Measurements from ENCODE around the gene LEPROT.
"Not testable (repeated sequence)": the region's sequence is repeated elsewhere in the genome, so short reads cannot be mapped to it uniquely, and the experiment has no call there.

LEPROT gene

DNA sequence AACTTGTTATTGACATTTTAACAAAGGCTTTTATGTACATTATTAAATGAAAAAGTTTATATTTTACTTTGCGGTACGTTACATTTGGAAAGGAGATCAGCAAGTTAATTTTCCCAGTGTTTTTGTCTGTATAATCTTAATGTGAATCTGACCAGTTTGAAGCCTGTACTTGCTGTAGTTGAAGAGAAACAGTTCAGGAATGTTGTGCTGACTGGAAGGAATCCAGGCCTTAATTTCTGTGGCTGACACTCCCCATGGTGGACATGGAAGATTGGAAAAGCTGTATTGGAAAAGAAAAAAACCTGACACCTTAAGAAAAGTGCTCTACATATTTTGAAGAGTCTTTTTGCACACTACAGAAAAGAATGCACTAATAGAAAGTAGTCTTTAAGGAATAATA is 15.5 kb downstream of the LEPROT start:
- no peak for DNase-seq (ENCODE audit: extremely low read depth in 1 of 2, low read depth in 1 of 2)

DNA sequence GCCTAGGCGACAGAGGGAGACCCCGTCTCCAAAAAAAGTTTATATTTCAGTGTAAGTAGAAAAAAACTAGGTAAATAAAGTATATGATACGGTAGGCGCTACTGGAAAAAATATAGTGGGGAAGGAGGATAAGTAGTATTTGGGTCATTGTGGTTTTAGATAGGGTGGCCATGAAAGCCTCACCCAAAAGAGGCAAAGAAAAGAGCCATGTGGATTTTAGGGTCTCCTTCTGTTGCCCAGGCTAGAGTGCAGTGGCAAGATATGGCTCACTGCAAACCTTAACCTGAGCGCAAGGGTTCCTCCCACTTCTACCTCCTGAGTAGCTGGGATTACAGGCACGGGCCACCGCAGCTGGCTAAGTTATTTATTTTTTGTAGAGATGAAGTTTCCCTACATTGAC is 17.1 kb downstream of the LEPROT start:
- DNase-seq (ENCODE audit: extremely low read depth in 1 of 2, low read depth in 1 of 2): no peak

DNA sequence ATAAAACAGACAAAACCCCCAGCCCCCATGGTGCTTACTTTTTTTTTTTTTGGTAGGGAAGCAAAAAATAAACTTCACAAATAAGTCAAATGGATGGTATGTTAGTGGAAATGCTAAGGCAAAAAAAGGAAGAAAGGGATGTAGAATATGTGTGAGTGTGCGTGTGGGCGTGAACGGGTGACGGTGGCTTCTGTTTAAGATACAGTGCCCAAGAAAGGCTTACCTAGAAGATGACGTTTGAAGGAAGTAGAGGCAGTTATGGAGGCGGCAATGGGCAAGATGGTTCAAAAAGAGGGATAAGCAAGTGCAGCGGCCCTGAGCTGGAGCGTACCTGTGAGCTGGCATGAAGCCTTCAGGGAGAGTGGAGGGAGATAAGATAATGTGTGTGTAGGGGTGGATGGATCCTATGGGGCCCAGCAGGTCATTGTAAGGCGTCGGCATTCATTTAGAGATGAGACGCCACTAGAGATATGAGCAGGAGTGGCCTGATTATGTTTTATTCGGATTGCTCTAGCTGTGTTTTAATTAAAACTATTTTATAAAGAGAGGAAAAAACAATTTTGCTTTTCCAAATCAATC is 19.9 kb downstream of the LEPROT start:
- DNase-seq (ENCODE audit: extremely low read depth in 1 of 2, low read depth in 1 of 2): no peak

DNA sequence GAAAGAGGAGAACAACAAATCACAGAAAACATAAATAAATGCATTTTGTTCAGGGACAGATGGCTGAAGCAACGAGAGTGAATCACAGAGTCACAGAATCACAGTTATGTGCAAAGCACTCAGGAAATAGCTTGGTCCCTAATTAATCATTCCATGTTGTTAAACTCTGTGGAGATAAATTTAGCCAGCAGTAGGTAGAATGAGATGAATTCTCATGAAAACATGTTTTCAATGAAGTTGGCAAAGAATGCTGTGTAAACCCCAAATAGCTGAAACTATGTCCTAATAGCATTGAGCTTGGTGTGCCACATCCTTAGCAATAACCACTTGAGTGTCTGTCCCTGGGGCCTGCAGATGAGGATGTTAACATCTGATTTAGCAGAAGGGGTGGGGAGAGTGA is 20.4 kb downstream of the LEPROT start:
- DNase-seq (ENCODE audit: extremely low read depth in 1 of 2, low read depth in 1 of 2): no peak

DNA sequence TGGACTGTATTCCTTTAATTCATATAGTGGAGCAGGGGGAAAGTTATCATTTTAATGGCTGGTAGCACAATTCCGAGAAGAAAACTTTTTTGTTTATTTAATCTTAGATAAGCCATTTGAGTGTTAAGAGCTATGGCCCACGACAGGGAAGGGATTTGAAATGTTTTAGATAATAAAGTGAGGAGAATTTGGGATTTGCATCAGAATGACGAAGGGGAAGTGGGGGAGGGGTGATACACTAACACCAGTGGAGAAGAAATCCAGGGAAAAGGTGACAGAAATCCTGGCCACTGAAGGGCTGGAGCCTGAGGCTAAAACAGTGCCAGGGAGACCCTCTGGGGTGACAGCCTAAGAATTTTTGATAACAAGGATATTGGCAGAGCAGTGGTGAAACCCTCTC is 21.0 kb downstream of the LEPROT start:
- DNase-seq (ENCODE audit: extremely low read depth in 1 of 2, low read depth in 1 of 2): no peak

DNA sequence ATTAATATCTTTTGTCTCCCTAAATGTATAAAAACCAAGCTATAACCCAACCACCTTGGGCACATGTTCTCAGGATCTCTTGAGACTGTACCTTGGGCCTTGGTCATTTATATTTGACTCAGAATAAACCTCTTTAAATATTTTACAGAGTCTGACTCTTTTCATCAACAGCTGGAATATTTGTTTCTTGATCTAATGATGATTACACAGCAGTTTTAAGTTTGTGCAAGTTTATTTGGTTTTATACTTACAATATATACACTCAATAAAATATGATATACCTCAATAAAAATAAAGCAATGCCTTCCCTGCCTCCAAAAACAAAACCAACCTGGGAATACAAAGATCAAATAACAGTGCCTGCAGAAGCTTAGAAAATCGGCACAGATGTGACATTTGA is 22.0 kb downstream of the LEPROT start:
- DNase-seq (ENCODE audit: extremely low read depth in 1 of 2, low read depth in 1 of 2): no peak

DNA sequence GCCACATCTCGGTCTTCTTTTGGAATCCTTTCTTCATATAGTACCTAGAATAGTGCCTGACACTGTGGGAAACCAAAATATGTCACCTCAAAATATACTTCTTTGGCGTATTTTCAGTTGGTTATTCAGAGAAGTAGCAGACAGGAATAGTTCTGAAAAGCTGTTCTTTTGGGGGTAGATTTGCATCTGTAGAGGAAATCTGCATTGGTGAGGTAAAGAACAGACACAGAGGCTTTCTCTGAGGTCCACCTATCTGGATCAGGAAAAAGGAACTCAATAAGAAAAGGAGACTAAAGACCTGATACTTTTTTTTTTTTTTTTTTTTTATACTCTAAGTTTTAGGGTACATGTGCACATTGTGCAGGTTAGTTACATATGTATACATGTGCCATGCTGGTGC is 23.2 kb downstream of the LEPROT start:
- DNase-seq (ENCODE audit: extremely low read depth in 1 of 2, low read depth in 1 of 2): no peak

DNA sequence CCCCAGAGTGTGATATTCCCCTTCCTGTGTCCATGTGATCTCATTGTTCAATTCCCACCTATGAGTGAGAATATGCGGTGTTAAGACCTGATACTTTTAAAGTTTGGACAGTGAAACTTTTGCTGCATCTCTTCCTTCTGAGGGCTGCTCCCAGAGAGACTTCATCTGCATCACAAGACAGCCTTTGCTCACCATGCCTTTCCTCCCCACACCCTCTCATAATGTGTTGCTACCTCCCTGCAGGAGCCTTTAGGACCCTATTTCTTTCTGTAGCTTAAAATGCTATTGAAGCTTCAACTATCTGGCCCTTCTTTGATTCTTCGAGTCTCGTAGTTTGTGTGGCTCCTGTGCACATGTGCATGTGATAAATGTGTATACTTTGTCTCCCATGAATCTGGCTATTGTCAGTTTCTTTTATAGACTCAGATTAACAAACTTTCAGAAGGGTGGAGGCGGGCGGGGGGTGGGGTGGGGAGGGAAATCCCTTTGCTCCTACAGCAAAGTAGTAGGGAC is 23.7 kb downstream of the LEPROT start:
- DNase-seq (ENCODE audit: extremely low read depth in 1 of 2, low read depth in 1 of 2): no peak

DNA sequence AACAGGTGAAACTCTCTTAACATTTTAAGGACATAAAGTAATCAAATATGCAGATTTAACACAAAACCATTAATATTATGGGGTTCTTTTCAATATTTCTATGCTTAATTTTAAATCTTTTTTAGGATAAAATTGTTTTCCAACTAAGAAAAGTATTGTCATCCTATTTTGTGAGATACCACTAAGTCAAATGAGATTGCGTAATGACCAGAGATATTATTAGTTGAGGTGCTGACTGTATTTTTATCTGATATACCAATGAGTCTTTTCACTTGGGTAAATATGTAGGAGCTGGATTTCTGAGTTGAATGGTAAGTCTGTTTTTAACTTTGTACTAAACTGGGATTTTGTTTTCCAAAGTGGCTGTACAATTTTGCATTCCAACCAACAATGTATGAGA is 25.4 kb downstream of the LEPROT start:
- DNase-seq (ENCODE audit: extremely low read depth in 1 of 2, low read depth in 1 of 2): no peak

DNA sequence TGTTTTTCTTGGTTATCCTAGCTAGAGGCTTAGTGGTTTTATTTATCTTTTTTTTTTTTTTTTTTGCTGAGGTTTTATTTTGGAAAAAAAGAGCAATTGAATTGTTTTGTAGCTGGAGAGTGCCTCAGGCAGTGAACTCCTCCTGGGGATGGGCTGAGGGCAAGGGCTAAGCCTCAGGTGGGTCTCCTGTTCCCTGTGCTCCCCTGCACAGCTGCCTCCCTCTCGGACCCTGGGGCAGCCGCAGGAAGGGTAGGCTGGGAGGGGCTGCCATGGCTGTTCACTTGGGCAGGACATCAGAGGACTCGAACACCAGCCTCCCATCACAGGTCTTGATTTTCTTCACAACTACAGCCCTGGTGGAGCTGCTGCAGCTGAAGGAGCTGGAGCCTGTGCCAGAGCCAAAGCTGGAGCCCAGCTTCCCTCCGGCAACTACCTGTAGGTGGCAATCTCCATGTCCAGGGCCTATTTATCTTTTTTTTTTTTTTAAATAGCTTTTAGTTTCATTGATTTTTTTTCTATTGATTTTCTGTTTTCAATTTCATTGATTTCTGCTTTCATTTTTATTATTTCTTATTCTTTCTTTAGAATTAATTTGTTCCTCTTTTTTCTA is 28.9 kb downstream of the LEPROT start:
- no peak for DNase-seq (ENCODE audit: extremely low read depth in 1 of 2, low read depth in 1 of 2)

DNA sequence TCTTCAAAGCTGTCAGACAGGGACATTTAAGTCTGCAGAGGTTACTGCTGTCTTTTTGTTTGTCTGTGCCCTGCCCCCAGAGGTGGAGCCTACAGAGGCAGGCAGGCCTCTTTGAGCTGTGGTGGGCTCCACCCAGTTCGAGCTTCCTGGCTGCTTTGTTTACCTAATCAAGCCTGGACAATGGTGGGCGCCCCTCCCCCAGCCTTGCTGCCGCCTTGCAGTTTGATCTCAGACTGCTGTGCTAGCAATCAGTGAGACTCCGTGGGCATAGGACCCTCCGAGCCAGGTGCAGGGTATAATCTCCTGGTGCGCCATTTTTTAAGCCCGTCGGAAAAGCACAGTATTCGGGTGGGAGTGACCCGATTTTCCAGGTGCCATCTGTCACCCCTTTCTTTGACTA is 35.2 kb downstream of the LEPROT start:
- not testable (repeated sequence) for DNase-seq (ENCODE audit: extremely low read depth in 1 of 2, low read depth in 1 of 2)

DNA sequence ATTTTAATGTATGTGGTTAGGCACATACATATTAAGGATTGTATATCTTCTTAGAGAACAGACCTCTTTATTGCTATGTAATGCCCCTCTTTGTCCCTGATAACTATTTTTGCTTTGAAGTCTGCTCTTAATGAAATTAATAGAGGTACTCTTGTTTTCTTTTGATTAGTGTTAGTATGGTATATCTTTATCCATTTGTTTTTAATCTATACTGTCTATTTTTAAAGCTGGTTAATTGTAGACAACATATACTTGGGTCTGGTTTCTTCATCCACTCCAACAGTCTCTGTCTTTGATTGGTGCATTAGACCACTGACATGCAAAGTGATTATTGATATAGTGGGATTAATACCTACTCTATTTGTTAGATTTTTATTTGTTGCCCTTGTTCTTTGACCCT is 36.0 kb downstream of the LEPROT start:
- no peak for DNase-seq (ENCODE audit: extremely low read depth in 1 of 2, low read depth in 1 of 2)

DNA sequence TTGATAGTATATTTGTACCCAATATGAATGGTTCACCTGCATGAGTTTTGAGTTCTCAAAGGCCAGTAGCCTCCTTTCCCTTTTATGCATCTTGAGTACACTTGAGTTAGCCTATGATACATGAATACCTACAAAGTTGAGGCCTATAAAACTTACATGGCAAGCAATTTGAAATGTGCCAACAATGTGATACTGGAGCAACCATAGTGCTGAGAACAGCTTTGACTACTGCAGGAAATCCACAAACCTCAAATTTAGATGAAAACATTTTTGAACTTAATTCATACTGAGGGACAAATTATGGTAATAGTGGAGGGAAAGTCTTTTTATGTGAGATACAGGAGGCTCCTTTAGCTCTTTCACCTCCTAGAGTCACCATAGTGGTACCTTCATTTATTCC is 37.4 kb downstream of the LEPROT start:
- no peak for DNase-seq (ENCODE audit: extremely low read depth in 1 of 2, low read depth in 1 of 2)

DNA sequence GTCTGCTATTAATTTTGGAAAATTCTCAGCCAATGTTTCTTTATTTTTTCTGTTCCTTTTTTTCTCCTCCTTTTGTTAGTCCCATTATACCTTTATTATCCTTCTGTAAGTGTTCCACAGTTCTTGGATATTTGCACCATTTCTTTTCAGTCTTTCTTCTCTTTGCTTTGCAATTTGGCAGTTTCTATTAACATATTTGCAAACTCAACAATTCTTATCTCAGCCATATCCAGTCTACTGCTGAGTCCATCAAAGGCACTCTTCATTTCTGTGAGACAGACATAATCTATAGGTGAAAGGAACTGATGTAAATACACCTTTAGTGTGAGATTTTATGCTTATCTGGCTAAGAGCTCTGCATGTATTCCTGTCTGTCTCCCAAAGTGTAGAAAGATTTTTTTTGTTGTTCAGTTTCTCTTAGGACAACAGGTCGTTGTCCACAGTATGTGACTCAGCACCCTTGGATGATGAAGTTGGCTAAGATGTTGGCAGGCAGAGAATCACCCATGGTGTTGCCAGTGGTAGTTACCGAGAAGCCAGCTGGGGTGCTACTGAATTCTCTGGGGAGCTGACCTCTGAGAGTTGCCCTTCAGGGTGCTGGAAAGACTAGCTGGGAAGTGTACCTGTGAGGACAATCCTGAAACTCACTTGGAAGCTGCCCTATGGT is 38.4 kb downstream of the LEPROT start:
- DNase-seq (ENCODE audit: extremely low read depth in 1 of 2, low read depth in 1 of 2): no peak

DNA sequence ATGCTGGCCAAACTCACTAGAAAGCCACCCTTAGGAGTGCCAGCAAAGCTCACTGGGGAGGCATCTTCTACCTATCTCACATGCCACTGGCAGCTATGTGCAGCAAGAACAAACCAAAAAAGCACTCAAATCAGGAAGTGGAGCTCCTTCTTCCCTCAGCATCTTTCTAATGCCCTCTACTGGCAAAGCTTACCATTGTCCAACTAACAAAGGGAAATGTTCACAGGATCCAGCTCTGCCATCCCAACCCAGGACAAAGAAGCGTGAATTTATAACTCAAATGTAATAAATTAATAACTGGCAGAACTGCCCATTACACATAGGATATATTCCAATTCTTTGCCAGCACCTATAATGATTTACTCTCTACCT is 38.9 kb downstream of the LEPROT start:
- DNase-seq (ENCODE audit: extremely low read depth in 1 of 2, low read depth in 1 of 2): no peak

DNA sequence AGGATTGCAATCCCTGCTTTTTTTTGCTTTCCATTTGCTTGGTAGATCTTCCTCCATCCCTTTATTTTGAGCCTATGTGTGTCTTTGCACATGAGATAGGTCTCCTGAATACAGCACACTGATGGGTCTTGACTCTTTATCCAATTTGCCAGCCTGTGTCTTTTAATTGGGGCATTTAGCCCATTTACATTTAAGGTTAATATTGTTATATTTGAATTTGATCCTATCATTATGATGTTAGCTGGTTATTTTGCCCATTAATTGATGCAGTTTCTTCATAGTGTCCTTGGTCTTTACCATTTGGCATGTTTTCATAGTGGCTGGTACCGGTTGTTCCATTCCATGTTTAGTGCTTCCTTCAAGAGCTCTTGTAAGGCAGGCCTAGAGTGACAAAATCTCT is 45.4 kb downstream of the LEPROT start:
- not testable (repeated sequence) for DNase-seq (ENCODE audit: extremely low read depth in 1 of 2, low read depth in 1 of 2)

DNA sequence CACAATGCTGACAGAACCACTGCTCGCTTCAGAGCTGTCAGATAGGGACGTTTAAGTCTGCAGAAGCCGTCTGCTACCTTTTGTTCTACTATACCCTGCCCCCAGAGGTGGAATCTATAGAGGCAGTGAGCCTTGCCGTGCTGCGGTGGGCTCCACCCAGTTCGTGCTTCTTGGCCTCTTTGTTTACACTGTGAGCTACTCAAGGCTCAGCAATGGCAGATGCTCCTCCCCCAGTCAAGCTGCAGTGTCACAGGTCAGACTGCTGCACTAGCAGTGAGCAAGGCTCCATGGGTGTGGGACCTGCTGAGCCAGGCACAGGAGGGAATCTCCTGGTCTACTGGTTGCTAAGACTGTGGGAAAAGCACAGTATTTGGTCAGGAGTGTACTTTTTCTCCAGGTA is 47.1 kb downstream of the LEPROT start:
- DNase-seq (ENCODE audit: extremely low read depth in 1 of 2, low read depth in 1 of 2): no peak

DNA sequence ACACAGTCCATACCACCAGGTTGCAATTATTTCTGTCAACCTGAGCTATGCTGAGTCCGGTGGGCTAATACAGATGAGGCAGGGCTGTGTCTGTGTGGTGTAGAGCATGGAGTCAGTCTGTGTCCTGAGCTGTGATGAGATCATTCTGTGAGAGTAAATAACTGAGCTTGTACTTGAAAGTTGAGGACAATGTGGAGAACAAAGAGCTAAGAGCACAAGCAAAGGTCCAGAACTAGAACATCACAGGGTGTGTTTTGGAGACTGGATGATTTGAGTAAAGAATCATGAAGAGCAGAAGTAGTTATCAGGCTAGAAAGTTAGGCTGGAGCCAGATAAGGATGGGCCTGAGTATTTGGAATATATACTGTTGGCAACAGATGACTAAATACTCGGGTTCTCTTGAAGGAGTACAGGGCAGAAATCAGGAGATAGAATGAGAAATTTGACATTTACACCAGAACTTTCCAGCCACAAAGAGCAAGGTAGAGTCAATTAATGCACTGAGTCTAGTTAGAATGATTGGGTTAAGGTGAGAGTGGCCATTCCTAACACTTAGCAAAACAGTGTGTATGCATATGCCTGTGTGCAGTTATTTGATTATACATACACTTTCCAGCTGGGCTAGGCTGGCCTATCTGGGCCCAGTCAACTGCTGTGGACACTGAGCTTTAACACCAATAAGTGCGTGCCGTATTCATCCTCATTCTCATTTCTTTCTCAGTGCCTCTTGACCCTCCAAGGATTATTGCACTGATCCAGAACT is 48.8 kb downstream of the LEPROT start:
- no peak for DNase-seq (ENCODE audit: extremely low read depth in 1 of 2, low read depth in 1 of 2)

DNA sequence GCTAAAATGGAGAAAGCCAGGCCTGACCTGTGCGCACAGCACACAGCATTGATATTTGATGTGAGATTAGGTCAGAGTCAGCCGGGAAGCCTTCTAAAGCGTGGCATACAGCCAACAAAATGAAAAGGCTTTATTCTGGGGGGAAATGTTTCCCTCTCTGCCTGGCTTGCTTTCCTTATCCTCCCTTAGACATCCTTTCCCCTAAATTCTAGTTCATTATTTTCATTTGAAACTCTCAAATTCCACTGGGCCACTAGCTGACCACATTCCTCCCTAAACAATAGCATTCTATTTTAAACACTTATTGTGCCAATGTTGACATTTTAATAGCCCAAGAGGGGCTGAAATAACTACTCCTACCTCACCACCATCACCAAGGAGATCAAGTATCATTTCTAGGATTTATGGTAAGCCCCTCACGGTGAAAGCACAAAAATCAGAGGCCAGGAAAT is 49.4 kb downstream of the LEPROT start:
- DNase-seq (ENCODE audit: extremely low read depth in 1 of 2, low read depth in 1 of 2): no peak

DNA sequence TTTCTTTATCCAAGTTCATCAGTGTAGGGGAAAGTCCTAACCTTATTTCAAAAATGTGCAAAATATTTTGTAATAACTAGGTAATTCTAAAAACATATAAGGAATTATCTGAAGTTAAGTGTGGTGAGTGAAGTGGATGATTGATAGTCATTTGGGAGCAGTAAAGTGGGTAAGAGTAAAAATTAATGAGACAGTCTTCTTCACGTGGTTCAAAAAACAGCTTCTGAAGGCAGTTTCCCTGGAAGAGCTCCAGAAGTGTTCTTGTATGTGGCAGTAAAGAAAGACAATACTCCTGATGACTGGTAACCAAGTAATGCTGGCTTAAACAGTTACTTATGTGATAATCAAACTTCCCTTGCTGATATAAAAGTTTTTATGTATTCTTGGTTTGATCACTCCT is 50.3 kb downstream of the LEPROT start:
- DNase-seq (ENCODE audit: extremely low read depth in 1 of 2, low read depth in 1 of 2): no peak

DNA sequence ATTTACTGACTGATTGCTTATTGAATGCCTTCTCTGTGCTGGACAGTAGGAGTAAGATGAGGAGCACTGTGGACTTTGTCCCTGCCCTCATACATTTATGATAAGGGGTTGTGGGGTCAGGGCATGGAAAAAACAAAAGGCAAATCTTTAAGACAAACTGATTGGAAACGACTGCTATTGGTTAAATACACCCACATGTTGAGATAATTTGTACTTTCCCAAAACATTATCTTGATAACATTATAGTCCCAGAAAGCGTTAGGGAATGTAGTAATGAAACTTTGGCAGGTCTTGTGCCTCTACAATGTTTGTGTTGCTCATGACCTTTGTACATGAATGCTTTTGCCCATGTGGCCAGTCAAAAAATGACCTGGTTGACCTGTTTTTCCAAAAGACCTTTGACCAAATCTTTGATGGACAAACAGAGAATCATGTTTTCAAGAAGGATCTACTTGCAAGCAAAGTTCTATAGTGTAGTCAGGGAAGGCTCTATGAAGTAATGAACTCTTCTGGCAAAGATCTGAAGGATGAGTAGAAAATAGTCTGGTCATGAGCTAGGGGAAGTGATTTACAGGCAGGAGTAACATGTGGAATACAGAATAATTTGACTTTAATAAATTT is 50.9 kb downstream of the LEPROT start:
- no peak for DNase-seq (ENCODE audit: extremely low read depth in 1 of 2, low read depth in 1 of 2)
